HepG2 (cell line): ENCODE measurements around the gene LARP4. TPM values are rescaled to one million over a fixed set of nuclear protein-coding genes. Genes with fewer than 3 reads are reported as not detected.

Experiments used
- CC2D1A ChIP-seq: sonication (generic); formaldehyde crosslinking; IDR thresholded peaks from 2 replicates; pipeline ENCODE4 v1.8.1; 2023; ENCODE audit warnings: mild to moderate bottlenecking, missing genetic modification reagents
- FOXA1 ChIP-seq, 2 experiments: fragments of 450-650 bp in 1 of 2; sonication (generic) in 1 of 2; formaldehyde crosslinking in 1 of 2; IDR thresholded peaks; 2 replicates each; pipeline versions ENCODE4 v1.4.0 to v1.6.1; 2016 to 2020; ENCODE audit warnings: missing genetic modification reagents in 1 of 2
- GTF3A ChIP-seq: sonication (generic); formaldehyde crosslinking; conservative IDR thresholded peaks from 2 replicates; pipeline ENCODE4 v1.4.0; 2020; ENCODE audit warnings: mild to moderate bottlenecking, missing genetic modification reagents
- HNF4A ChIP-seq: sonication (generic); formaldehyde crosslinking; IDR thresholded peaks from 2 replicates; pipeline ENCODE4 v1.4.0; 2020; ENCODE audit warnings: missing genetic modification reagents
- HNRNPUL1 ChIP-seq: fragments of 200-400 bp; formaldehyde crosslinking; IDR thresholded peaks from 2 replicates; pipeline ENCODE4 v1.6.1; 2017; ENCODE audit warnings: low read depth, mild to moderate bottlenecking, low read length, moderate library complexity
- JUND ChIP-seq: sonication (generic); formaldehyde crosslinking; IDR thresholded peaks from 2 replicates; pipeline ENCODE4 v1.8.0; 2022; ENCODE audit warnings: mild to moderate bottlenecking, missing genetic modification reagents
- KAT7 ChIP-seq: IDR thresholded peaks from 2 replicates; pipeline ENCODE4 v1.6.1; 2018; ENCODE audit warnings: borderline replicate concordance, missing compliant biosample characterization
- MXD4 ChIP-seq: IDR thresholded peaks from 2 replicates; pipeline ENCODE4 v1.6.1; 2016; ENCODE audit warnings: mild to moderate bottlenecking, missing biosample characterization, missing genetic modification reagents
- NFE2 ChIP-seq: sonication (generic); formaldehyde crosslinking; IDR thresholded peaks from 2 replicates; pipeline ENCODE4 v1.4.0; 2020; ENCODE audit warnings: missing genetic modification reagents
- NR1H2 ChIP-seq: sonication (generic); formaldehyde crosslinking; IDR thresholded peaks from 2 replicates; pipeline ENCODE4 v1.8.1; 2022; ENCODE audit warnings: low read depth, missing genetic modification reagents, borderline replicate concordance
- RCOR2 ChIP-seq: IDR thresholded peaks from 2 replicates; pipeline ENCODE4 v1.6.1; 2016; ENCODE audit warnings: missing biosample characterization, missing genetic modification reagents
- SAFB2 ChIP-seq: sonication (generic); formaldehyde crosslinking; IDR thresholded peaks from 2 replicates; pipeline ENCODE4 v1.5.1; 2020; ENCODE audit warnings: missing genetic modification reagents, low read depth, mild to moderate bottlenecking, borderline replicate concordance
- SNRNP70 ChIP-seq: fragments of 200-400 bp; formaldehyde crosslinking; IDR thresholded peaks from 2 replicates; pipeline ENCODE4 v1.6.1; 2017; ENCODE audit warnings: mild to moderate bottlenecking, low read depth, low read length, moderate library complexity
- U2AF2 ChIP-seq: fragments of 200-400 bp; formaldehyde crosslinking; IDR thresholded peaks from 2 replicates; pipeline ENCODE4 v1.6.1; 2017; ENCODE audit warnings: low read depth, mild to moderate bottlenecking, low read length
- ZFP82 ChIP-seq: sonication (generic); formaldehyde crosslinking; IDR thresholded peaks from 2 replicates; pipeline ENCODE4 v1.5.1; 2020; ENCODE audit warnings: mild to moderate bottlenecking, missing genetic modification reagents, borderline replicate concordance
- ZNF33B ChIP-seq: sonication (generic); formaldehyde crosslinking; IDR thresholded peaks from 2 replicates; pipeline ENCODE4 v1.5.1; 2020; ENCODE audit warnings: mild to moderate bottlenecking, missing genetic modification reagents
- ZNF354B ChIP-seq: sonication (generic); formaldehyde crosslinking; IDR thresholded peaks from 2 replicates; pipeline ENCODE4 v1.8.0; 2022; ENCODE audit warnings: mild to moderate bottlenecking, missing genetic modification reagents
- ZNF556 ChIP-seq: sonication (generic); formaldehyde crosslinking; IDR thresholded peaks from 2 replicates; pipeline ENCODE4 v1.4.0; 2020; ENCODE audit warnings: mild to moderate bottlenecking, missing genetic modification reagents, borderline replicate concordance
- ZNF598 ChIP-seq: sonication (generic); formaldehyde crosslinking; IDR thresholded peaks from 2 replicates; pipeline ENCODE4 v1.5.1; 2020; ENCODE audit warnings: mild to moderate bottlenecking, missing genetic modification reagents, borderline replicate concordance
- ZNF644 ChIP-seq: IDR thresholded peaks from 2 replicates; pipeline ENCODE4 v1.6.1; 2016; ENCODE audit warnings: low read depth
- ZSCAN29 ChIP-seq: sonication (generic); formaldehyde crosslinking; conservative IDR thresholded peaks from 2 replicates; pipeline ENCODE4 v1.4.0; 2020; ENCODE audit warnings: mild to moderate bottlenecking, missing genetic modification reagents
- ZSCAN9 ChIP-seq: IDR thresholded peaks from 2 replicates; pipeline ENCODE4 v1.6.1; 2016; ENCODE audit warnings: borderline replicate concordance
- polyA plus RNA-seq, 8 experiments: library from polyadenylated mRNA; depleted of rRNA in 3 of 8; stranded (reverse) in 7 of 8; unstranded in 1 of 8; fragments of >200 nt; fragmentation: Illumina TruSeq in 4 of 8; extraction: Trizol in 4 of 8; gene quantifications; 2 replicates each; pipeline versions ENCODE4 v1.2.1 to v1.2.3, GENCODE V29; 2011 to 2016; ENCODE audit warnings: low read depth in 4 of 8, missing spikeins in 1 of 8, mixed read lengths in 1 of 8; ENCODE audit not compliant: insufficient read depth in 1 of 8
- total RNA-seq, 5 experiments: library from RNA; depleted of rRNA; stranded (reverse); fragments of >200 nt; fragmentation: Illumina TruSeq; extraction: Trizol; gene quantifications; 2 replicates each; pipeline ENCODE4 v1.2.3, GENCODE V29; 2016; ENCODE audit warnings: low read depth in 1 of 5
- TF ChIP-seq, protein P1 (sequence below): sonication (generic); formaldehyde crosslinking; IDR thresholded peaks from 2 replicates; pipeline ENCODE4 v1.4.0; 2020; ENCODE audit warnings: mild to moderate bottlenecking, missing genetic modification reagents

LARP4 gene
- total and polyA plus RNA-seq, 2 of the 13 experiments (the other 11 are each of a cell fraction or from before 2014, with no cell fraction given): 16.4 to 42.7 TPM

DNA sequence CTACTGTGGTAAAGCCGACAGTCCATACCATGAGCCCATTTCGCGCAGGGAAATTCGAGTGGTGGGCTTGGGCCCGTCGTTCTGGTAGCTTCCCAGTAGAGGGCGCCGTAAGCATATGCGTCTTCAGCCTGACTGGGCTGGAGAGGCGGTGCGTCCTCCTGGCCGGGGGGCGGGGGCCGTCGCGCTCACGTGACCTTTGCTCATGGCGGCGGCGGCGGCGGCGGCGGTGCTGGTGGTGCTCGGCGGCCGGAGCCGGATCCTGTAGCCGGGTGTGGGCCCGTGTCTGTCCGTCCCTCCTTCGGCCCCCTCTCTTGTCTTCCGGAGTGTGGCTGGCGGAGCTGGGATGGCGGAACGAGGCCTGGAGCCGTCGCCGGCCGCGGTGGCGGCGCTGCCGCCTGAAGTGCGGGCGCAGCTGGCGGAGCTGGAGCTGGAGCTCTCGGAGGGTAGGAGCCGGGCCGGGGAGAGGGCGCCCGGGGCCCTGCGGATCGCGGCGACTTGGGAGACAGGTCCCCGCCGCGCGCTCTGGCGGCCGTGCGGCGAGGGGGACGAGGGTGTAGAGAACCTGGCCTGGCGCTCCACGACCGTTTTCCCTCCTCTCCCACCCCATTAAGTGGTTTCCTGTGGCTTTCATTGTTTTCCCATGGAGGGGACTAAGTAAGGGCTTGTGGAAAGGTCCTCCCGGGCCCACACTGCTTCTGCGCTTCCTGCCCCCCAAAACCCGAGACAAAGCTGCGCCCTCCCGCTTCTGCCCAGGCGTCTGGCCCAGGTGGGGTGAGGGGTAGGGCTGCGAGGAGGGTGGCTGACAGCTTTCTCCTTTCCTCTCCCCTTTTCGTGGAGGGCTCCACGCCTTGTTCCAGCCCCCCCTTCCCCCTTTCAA lies 104.4 kb downstream of the LARP4 start, which contains the start of gene DIP2B (continued):
- TF ChIP-seq ZNF33B (CRISPR knock-in tag) (peak; percentile 44; the same call in 1 of the 2 replicates), HNF4A (CRISPR knock-in tag) (peak; percentile 42; the same call in 1 of the 2 replicates), CC2D1A (CRISPR knock-in tag) (no peak), KAT7 (CRISPR knock-in tag) (peak; percentile 81; the same call in 1 of the 2 replicates), GTF3A (CRISPR knock-in tag) (no peak), FOXA1 (IDR thresholded peaks at IDR 0.05) (no peak), FOXA1 (CRISPR knock-in tag; IDR thresholded peaks at IDR 0.05) (peak; percentile 36; the same call in 1 of the 2 replicates), ZNF556 (CRISPR knock-in tag) (no peak), ZNF598 (CRISPR knock-in tag) (peak; percentile 48; the same call in 1 of the 2 replicates), ZNF354B (no peak), ZSCAN29 (CRISPR knock-in tag) (no peak), ZSCAN9 (peak; percentile 80), NFE2 (CRISPR knock-in tag) (no peak), RCOR2 (CRISPR knock-in tag) (no peak), HNRNPUL1 (no peak), ZNF644 (no peak), NR1H2 (CRISPR knock-in tag) (no peak), ZFP82 (CRISPR knock-in tag) (no peak), JUND (CRISPR knock-in tag) (no peak), MXD4 (no peak), U2AF2 (no peak), SAFB2 (CRISPR knock-in tag) (peak; percentile 54; the same call in 1 of the 2 replicates), SNRNP70 (no peak)
- TF ChIP-seq, protein P1, sequence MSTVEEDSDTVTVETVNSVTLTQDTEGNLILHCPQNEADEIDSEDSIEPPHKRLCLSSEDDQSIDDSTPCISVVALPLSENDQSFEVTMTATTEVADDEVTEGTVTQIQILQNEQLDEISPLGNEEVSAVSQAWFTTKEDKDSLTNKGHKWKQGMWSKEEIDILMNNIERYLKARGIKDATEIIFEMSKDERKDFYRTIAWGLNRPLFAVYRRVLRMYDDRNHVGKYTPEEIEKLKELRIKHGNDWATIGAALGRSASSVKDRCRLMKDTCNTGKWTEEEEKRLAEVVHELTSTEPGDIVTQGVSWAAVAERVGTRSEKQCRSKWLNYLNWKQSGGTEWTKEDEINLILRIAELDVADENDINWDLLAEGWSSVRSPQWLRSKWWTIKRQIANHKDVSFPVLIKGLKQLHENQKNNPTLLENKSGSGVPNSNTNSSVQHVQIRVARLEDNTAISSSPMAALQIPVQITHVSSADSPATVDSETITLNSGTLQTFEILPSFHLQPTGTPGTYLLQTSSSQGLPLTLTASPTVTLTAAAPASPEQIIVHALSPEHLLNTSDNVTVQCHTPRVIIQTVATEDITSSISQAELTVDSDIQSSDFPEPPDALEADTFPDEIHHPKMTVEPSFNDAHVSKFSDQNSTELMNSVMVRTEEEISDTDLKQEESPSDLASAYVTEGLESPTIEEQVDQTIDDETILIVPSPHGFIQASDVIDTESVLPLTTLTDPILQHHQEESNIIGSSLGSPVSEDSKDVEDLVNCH (CRISPR knock-in tag): no peak
